Right hindlimb (tissue), 1 donor: Measurements from ENCODE around the gene KRT34.

Source experiments
- DNase-seq: peaks from one replicate; pipeline ENCODE4 v3.0.0-alpha.2; 2018

The KRT34 gene

GRCh38 chr17:41328207-41328606 is 53.9 kb downstream of the KRT34 start:
- DNase-seq: no peak
